ES-I3 (cell line): ENCODE results near the gene DNAJC1.

ENCODE experiments used
- H3K36me3 ChIP-seq: 2 replicates; pipeline ENCODE4 v1.6.1; 2013; ENCODE audit warnings: mild to moderate bottlenecking, low read length, control low read depth, moderate library complexity; ENCODE audit not compliant: insufficient read depth
- H3K4me1 ChIP-seq: 2 replicates; pipeline ENCODE4 v1.6.1; 2013; ENCODE audit warnings: mild to moderate bottlenecking, control low read depth, low read length; ENCODE audit not compliant: insufficient read depth
- H3K9ac ChIP-seq: 2 replicates; pipeline ENCODE4 v1.6.1; 2013; ENCODE audit warnings: low read depth, mild to moderate bottlenecking, low read length, moderate library complexity
- H3K9me3 ChIP-seq: 2 replicates; pipeline ENCODE4 v1.6.1; 2013; ENCODE audit warnings: mild to moderate bottlenecking, low read length, moderate library complexity; ENCODE audit not compliant: control insufficient read depth, insufficient read depth

DNAJC1 gene

GRCh38 chr10:21926358-21926925 lies 77.1 kb downstream of the DNAJC1 start:
- H3K9me3 ChIP-seq, result no peaks in the 10 kb centered on the region
- 0 out of 2 replicates have a peak, but pooled peaks cover 2% of the 10 kb centered on the region for H3K4me1 ChIP-seq
- no peak overlapping the region for H3K9ac ChIP-seq
- H3K36me3 ChIP-seq, result no peaks in the 10 kb centered on the region

- Histone ChIP-seq H3K9ac (no peak overlapping the region), H3K36me3 (no peaks in the 10 kb centered on the region), H3K9me3 (no peaks in the 10 kb centered on the region)
Measured at GRCh38 chr10:21925851-21926250, 77.7 kb downstream of the DNAJC1 start.

GRCh38 chr10:21924511-21924910 lies 79.0 kb downstream of the DNAJC1 start:
- H3K4me1 ChIP-seq, result 0 out of 2 replicates have a peak, but pooled peaks cover 2% of the 10 kb centered on the region
- H3K9ac ChIP-seq, result no peak overlapping the region
- H3K36me3 ChIP-seq, result no peaks in the 10 kb centered on the region
- H3K9me3 ChIP-seq, result no peaks in the 10 kb centered on the region

More at GRCh38 chr10:21925851-21926250, 77.7 kb downstream of the DNAJC1 start:
- 0 out of 2 replicates have a peak, but pooled peaks cover 2% of the 10 kb centered on the region for H3K4me1 ChIP-seq

GRCh38 chr10:21920633-21921032 lies 82.9 kb downstream of the DNAJC1 start:
- Histone ChIP-seq H3K9me3 (no peaks in the 10 kb centered on the region), H3K36me3 (no peaks in the 10 kb centered on the region), H3K4me1 (no peaks in the 10 kb centered on the region), H3K9ac (no peak overlapping the region)

GRCh38 chr10:21919906-21920305 lies 83.6 kb downstream of the DNAJC1 start:
- H3K9ac ChIP-seq, result no peak overlapping the region
- H3K9me3 ChIP-seq, result no peaks in the 10 kb centered on the region
- H3K36me3 ChIP-seq, result no peaks in the 10 kb centered on the region
- no peaks in the 10 kb centered on the region for H3K4me1 ChIP-seq

GRCh38 chr10:21919117-21919516 lies 84.4 kb downstream of the DNAJC1 start:
- no peaks in the 10 kb centered on the region for H3K4me1 ChIP-seq

GRCh38 chr10:21912625-21913024 lies 90.9 kb downstream of the DNAJC1 start:
- no peaks in the 10 kb centered on the region for H3K36me3 ChIP-seq
- H3K4me1 ChIP-seq, result peaks cover 12% of the 10 kb centered on the region; the same call in 1 of the 2 replicates
- H3K9me3 ChIP-seq, result no peaks in the 10 kb centered on the region
- H3K9ac ChIP-seq, result no peak overlapping the region

More at GRCh38 chr10:21919117-21919516, 84.4 kb downstream of the DNAJC1 start:
- H3K9me3 ChIP-seq, result no peaks in the 10 kb centered on the region
- no peaks in the 10 kb centered on the region for H3K36me3 ChIP-seq
- no peak overlapping the region for H3K9ac ChIP-seq

- no peak overlapping the region for H3K9ac ChIP-seq
- H3K4me1 ChIP-seq, result peaks cover 12% of the 10 kb centered on the region; the same call in 1 of the 2 replicates
- no peaks in the 10 kb centered on the region for H3K9me3 ChIP-seq
- no peaks in the 10 kb centered on the region for H3K36me3 ChIP-seq
Measured at GRCh38 chr10:21910798-21911197, 92.7 kb downstream of the DNAJC1 start.

GRCh38 chr10:21907436-21907835 lies 96.1 kb downstream of the DNAJC1 start:
- H3K9ac ChIP-seq, result no peak overlapping the region
- no peaks in the 10 kb centered on the region for H3K36me3 ChIP-seq
- H3K4me1 ChIP-seq, result peaks cover 4% of the 10 kb centered on the region; the same call in 1 of the 2 replicates
- no peaks in the 10 kb centered on the region for H3K9me3 ChIP-seq

GRCh38 chr10:21904930-21905329 lies 98.6 kb downstream of the DNAJC1 start:
- Histone ChIP-seq H3K36me3 (no peaks in the 10 kb centered on the region), H3K9me3 (no peaks in the 10 kb centered on the region), H3K9ac (no peak overlapping the region), H3K4me1 (no peaks in the 10 kb centered on the region)

- Histone ChIP-seq H3K9me3 (no peaks in the 10 kb centered on the region), H3K4me1 (no peaks in the 10 kb centered on the region), H3K36me3 (no peaks in the 10 kb centered on the region), H3K9ac (no peak overlapping the region)
Measured at GRCh38 chr10:21899736-21900135, 103.8 kb downstream of the DNAJC1 start.

- Histone ChIP-seq H3K4me1 (no peaks in the 10 kb centered on the region), H3K36me3 (no peaks in the 10 kb centered on the region), H3K9me3 (peaks cover 3% of the 10 kb centered on the region; the same call in 1 of the 2 replicates), H3K9ac (no peak overlapping the region)
Measured at GRCh38 chr10:21895932-21896331, 107.6 kb downstream of the DNAJC1 start.

- Histone ChIP-seq H3K9ac (no peak overlapping the region), H3K9me3 (peaks cover 3% of the 10 kb centered on the region; the same call in 1 of the 2 replicates), H3K4me1 (no peaks in the 10 kb centered on the region), H3K36me3 (no peaks in the 10 kb centered on the region)
Measured at GRCh38 chr10:21894648-21895342, 108.7 kb downstream of the DNAJC1 start.

GRCh38 chr10:21891439-21891838 lies 112.1 kb downstream of the DNAJC1 start:
- no peaks in the 10 kb centered on the region for H3K36me3 ChIP-seq
- H3K9ac ChIP-seq, result no peak overlapping the region
- no peaks in the 10 kb centered on the region for H3K4me1 ChIP-seq
- H3K9me3 ChIP-seq, result peaks cover 3% of the 10 kb centered on the region; the same call in 1 of the 2 replicates
